Neural cell (in vitro differentiated cells): ENCODE data around the gene CFAP161.

Experiments
- CTCF ChIP-seq: fragments of 450-650 bp; IDR thresholded peaks from 2 replicates; pipeline ENCODE4 v1.5.1; 2014; ENCODE audit warnings: antibody characterized with exemption, mild to moderate bottlenecking, moderate library complexity; ENCODE audit not compliant: poor library complexity, severe bottlenecking
- EP300 ChIP-seq: fragments of 450-650 bp; conservative IDR thresholded peaks from 2 replicates; pipeline ENCODE4 v1.6.1; 2014; ENCODE audit warnings: antibody characterized with exemption, mild to moderate bottlenecking, moderate library complexity; ENCODE audit not compliant: poor library complexity, severe bottlenecking
- EZH2 ChIP-seq: fragments of 200-600, 300-800 bp; shearing (Covaris generic), sonication (generic); IDR thresholded peaks from 2 replicates; pipeline ENCODE4 v1.6.1; 2014; ENCODE audit warnings: antibody characterized with exemption, low read length, borderline replicate concordance, mild to moderate bottlenecking; ENCODE audit not compliant: insufficient read depth, poor library complexity, severe bottlenecking
- POLR2AphosphoS5 ChIP-seq: IDR thresholded peaks from 2 replicates; pipeline ENCODE4 v1.6.1; 2012
- RAD21 ChIP-seq: fragments of 450-650 bp; conservative IDR thresholded peaks from 2 replicates; pipeline ENCODE4 v1.6.1; 2014; ENCODE audit warnings: antibody characterized with exemption, mild to moderate bottlenecking, moderate library complexity
- TAF1 ChIP-seq: IDR thresholded peaks from 2 replicates; pipeline ENCODE4 v1.6.1; 2012; ENCODE audit warnings: low read depth

DNA sequence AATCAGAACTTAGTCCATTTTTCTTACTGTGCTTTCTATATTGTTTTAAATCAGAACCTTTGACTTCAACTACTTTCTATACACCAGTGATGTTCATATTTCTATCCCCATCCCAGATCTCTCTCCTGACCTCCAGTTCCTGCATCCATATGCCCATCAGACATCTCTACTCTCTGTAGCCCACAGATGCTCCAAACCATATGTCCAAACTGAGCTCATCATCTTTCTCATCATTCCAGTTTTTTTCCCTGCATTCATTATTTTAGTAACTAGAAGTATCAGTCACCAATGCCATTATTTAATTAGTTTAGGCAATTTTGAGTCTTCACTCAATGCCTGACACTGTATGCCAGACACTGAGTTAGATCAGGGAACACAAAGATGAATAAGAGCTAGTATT lies 37.2 kb downstream of the CFAP161 start:
- no peak for TF ChIP-seq TAF1
- no peak for TF ChIP-seq CTCF
- no peak for TF ChIP-seq POLR2AphosphoS5
- no peak for TF ChIP-seq EZH2
- no peak for TF ChIP-seq RAD21
- TF ChIP-seq EP300: no peak
